ENCODE data around the gene MLPH.

GRCh38 chr2:237513693-237514092 is 26.6 kb downstream of the MLPH start:
- TF ChIP-seq CTCF (conservative IDR thresholded peaks at IDR 0.05; ENCODE audit: low read length) (no peak), EZH2phosphoT487 (IDR thresholded peaks at IDR 0.05; ENCODE audit: borderline replicate concordance) (no peak)
